Body of pancreas (tissue), 4 donors: ENCODE data around the gene ACVR1B. TPM values are rescaled to one million over a fixed set of nuclear protein-coding genes. Genes with fewer than 3 reads are reported as not detected.

Experiments
- ATAC-seq: fragments of 150-250 bp; one replicate; pipeline ENCODE4 v1.9.1; 2016
- DNase-seq, 4 donors: peaks; one replicate each; pipeline ENCODE4 v3.0.0-alpha.2; 2019
- H3K27ac ChIP-seq, 4 donors: fragments of 200-600 bp; sonication (generic); 1 replicate in 3 of 4; 2 replicates in 1 of 4; pipeline versions ENCODE4 v1.5.1 to v1.6.1; 2016 to 2019; ENCODE audit warnings: mild to moderate bottlenecking in 1 of 4, mixed read lengths in 1 of 4, moderate library complexity in 1 of 4
- H3K27me3 ChIP-seq, 2 donors: fragments of 200-600 bp; sonication (generic); one replicate each; pipeline ENCODE4 v1.6.0; 2016; ENCODE audit warnings: mild to moderate bottlenecking in 1 of 2
- H3K36me3 ChIP-seq, 2 donors: fragments of 200-600 bp; sonication (generic); replicated peaks in 1 of 2; 2 replicates each; pipeline ENCODE4 v1.5.1; 2016; ENCODE audit warnings: low read depth in 2 of 2; ENCODE audit not compliant: insufficient read depth in 1 of 2
- H3K4me1 ChIP-seq: fragments of 200-600 bp; sonication (generic); one replicate; pipeline ENCODE4 v1.6.0; 2016
- H3K4me3 ChIP-seq, 2 donors: fragments of 200-600 bp; sonication (generic); 1 replicate in 1 of 2; 2 replicates in 1 of 2; pipeline ENCODE4 v1.5.1; 2016 to 2019
- H3K9me3 ChIP-seq, 3 donors: fragments of 200-600 bp; sonication (generic); 1 replicate in 2 of 3; 2 replicates in 1 of 3; pipeline ENCODE4 v1.5.1; 2016
- POLR2A ChIP-seq, 3 donors: fragments of 450-650 bp; IDR thresholded peaks; one replicate each; pipeline ENCODE4 v1.6.1; 2016; ENCODE audit warnings: antibody characterized with exemption in 3 of 3, mild to moderate bottlenecking in 2 of 3
- WGBS, 2 donors: methylation state at CpG; one replicate each; pipeline ENCODE4 v1.1.5; 2017; 5-methylcytosine and 5-hydroxymethylcytosine counted together
- intact Hi-C: fragments of 100-400 bp; cut with DNase I; formaldehyde crosslinking; loops from one replicate; pipeline ENCODE4 v1.15.1; 2023
- small RNA-seq: library from RNA; depleted of rRNA; stranded (forward); fragments of <200 nt; gene quantifications from one replicate; pipeline ENCODE3, GENCODE V24; 2016
- total RNA-seq, 2 donors: library from RNA; depleted of rRNA; stranded (reverse); fragments of >200 nt; gene quantifications; one replicate each; pipeline ENCODE4 v1.1.0, GENCODE V29; 2016
- TF ChIP-seq, protein P1 (sequence below), 7 experiments: fragments of 450-650 bp in 4 of 7; fragments of 200-600 bp in 3 of 7; sonication (generic) in 3 of 7; IDR thresholded peaks; one replicate each; pipeline ENCODE4 v1.5.1; 2016 to 2019; ENCODE audit warnings: antibody characterized with exemption in 7 of 7

The ACVR1B gene
- total RNA-seq, 2 donors from 2014 or later, result 19.8 to 21.8 TPM

DNA sequence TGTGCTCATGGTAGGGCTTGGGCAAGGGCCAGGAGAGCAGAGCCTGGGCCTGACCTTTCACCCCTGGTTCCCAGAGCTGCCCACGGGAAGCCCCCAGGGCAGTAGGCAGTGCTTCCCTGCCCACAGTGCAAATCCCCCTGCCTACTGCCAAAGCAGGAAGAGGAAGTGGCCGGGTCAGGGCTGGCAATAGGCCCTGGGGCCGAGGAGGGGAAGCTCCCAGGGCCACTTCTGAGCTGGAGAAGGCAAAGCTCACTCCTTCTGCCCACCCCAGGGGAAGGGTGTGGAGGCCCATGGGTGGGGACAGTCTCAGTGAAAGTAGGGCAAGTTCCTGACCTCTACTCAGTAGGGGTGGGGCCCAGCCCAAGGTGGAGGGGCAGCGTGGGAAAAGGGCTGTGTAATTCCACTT, 94.3 kb downstream of the ACVR1B start:
- Histone ChIP-seq H3K27ac (peak overlapping the region in 3 of 4 donors; percentile 82 to 93 (median 83)), H3K36me3 (no peaks in the 10 kb centered on the region), H3K4me1 (peaks cover 56% of the 10 kb centered on the region), H3K27me3 (no peaks in the 10 kb centered on the region), H3K9me3 (no peaks in the 10 kb centered on the region), H3K4me3 (no peak overlapping the region)
- WGBS, 2 donors, result 26 to 48% methylated on average over 3 to 4 of the region's 4 CpGs
- DNase-seq (peak in 1 of 4 donors; percentile 52), ATAC-seq (no peak)
- TF ChIP-seq, protein P1, sequence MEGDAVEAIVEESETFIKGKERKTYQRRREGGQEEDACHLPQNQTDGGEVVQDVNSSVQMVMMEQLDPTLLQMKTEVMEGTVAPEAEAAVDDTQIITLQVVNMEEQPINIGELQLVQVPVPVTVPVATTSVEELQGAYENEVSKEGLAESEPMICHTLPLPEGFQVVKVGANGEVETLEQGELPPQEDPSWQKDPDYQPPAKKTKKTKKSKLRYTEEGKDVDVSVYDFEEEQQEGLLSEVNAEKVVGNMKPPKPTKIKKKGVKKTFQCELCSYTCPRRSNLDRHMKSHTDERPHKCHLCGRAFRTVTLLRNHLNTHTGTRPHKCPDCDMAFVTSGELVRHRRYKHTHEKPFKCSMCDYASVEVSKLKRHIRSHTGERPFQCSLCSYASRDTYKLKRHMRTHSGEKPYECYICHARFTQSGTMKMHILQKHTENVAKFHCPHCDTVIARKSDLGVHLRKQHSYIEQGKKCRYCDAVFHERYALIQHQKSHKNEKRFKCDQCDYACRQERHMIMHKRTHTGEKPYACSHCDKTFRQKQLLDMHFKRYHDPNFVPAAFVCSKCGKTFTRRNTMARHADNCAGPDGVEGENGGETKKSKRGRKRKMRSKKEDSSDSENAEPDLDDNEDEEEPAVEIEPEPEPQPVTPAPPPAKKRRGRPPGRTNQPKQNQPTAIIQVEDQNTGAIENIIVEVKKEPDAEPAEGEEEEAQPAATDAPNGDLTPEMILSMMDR (IDR thresholded peaks at IDR 0.05), result no peak
- TF ChIP-seq POLR2A (IDR thresholded peaks at IDR 0.05), result no peak
- intact Hi-C loops, result no loop called here

Small RNAs within 50 kb of the gene (small RNA-seq; reads per million reads assigned to genes)
- not detected for gene RNU6-574P

Other genes with a start within 250 kb of the ACVR1B start
- gene FIGNL2, start 103.0 kb upstream of the ACVR1B start, total RNA-seq, result under 1 TPM; 0.33 to 0.52 TPM
- gene ANKRD33, start 63.6 kb upstream of the ACVR1B start, total RNA-seq, result not detected
- 10 to 100 TPM; 37.1 to 93.9 TPM for gene ACVRL1, start 44.2 kb upstream of the ACVR1B start, total RNA-seq
- 10 to 100 TPM in 1 of 2 donors, 1 to 10 TPM in 1; 7.0 to 19.4 TPM for gene TAMALIN, start 55.2 kb downstream of the ACVR1B start, total RNA-seq
- gene NR4A1, start 99.7 kb downstream of the ACVR1B start, total RNA-seq, result 100 to 1,000 TPM in 1 of 2 donors, 10 to 100 TPM in 1; 36.6 to 253 TPM
- 10 to 100 TPM; 25.7 to 25.9 TPM for gene ATG101, start 118.3 kb downstream of the ACVR1B start, total RNA-seq
- under 1 TPM; 0.26 to 0.66 TPM for gene SMIM41, start 128.0 kb downstream of the ACVR1B start, total RNA-seq
- gene KRT80, start 240.3 kb downstream of the ACVR1B start, total RNA-seq, result 10 to 100 TPM; 10.2 to 11.9 TPM